ENCODE data around the gene FLT1.

The FLT1 gene

GRCh38 chr13:28526876-28527275, 31.9 kb upstream of the FLT1 start:
- no peak for DNase-seq (ENCODE audit: low spot score)

- no peak for DNase-seq (ENCODE audit: low spot score)
Measured at GRCh38 chr13:28522871-28523270, 27.9 kb upstream of the FLT1 start.

GRCh38 chr13:28513745-28514144, 18.8 kb upstream of the FLT1 start:
- DNase-seq (ENCODE audit: low spot score) = no peak

- DNase-seq (ENCODE audit: low spot score) = no peak
Measured at GRCh38 chr13:28510542-28510941, 15.6 kb upstream of the FLT1 start.

- no peak for DNase-seq (ENCODE audit: low spot score)
Measured at GRCh38 chr13:28510066-28510465, 15.1 kb upstream of the FLT1 start.

GRCh38 chr13:28505543-28506135, 10.7 kb upstream of the FLT1 start:
- DNase-seq (ENCODE audit: low spot score) = no peak

GRCh38 chr13:28503182-28503967, 8.4 kb upstream of the FLT1 start:
- DNase-seq (ENCODE audit: low spot score) = no peak

GRCh38 chr13:28501547-28501946, 6.6 kb upstream of the FLT1 start:
- DNase-seq (ENCODE audit: low spot score) = no peak

- no peak for DNase-seq (ENCODE audit: low spot score)
Measured at GRCh38 chr13:28499609-28500008, 4.7 kb upstream of the FLT1 start.

GRCh38 chr13:28498481-28499115, 3.7 kb upstream of the FLT1 start:
- no peak for DNase-seq (ENCODE audit: low spot score)

- no peak for DNase-seq (ENCODE audit: low spot score)
Measured at GRCh38 chr13:28497143-28497876, 2.4 kb upstream of the FLT1 start.

GRCh38 chr13:28496188-28496564, 1.2 kb upstream of the FLT1 start:
- no peak for DNase-seq (ENCODE audit: low spot score)

- DNase-seq (ENCODE audit: low spot score) = no peak
Measured at GRCh38 chr13:28495538-28496187, 735 bp upstream of the FLT1 start.

- no peak for DNase-seq (ENCODE audit: low spot score)
Measured at GRCh38 chr13:28494504-28494777, 487 bp downstream of the FLT1 start.

- no peak for DNase-seq (ENCODE audit: low spot score)
Measured at GRCh38 chr13:28493740-28494503, 1.0 kb downstream of the FLT1 start.

- DNase-seq (ENCODE audit: low spot score) = no peak
Measured at GRCh38 chr13:28492569-28493367, 2.2 kb downstream of the FLT1 start.

GRCh38 chr13:28490061-28490460, 4.9 kb downstream of the FLT1 start:
- DNase-seq (ENCODE audit: low spot score) = no peak

- no peak for DNase-seq (ENCODE audit: low spot score)
Measured at GRCh38 chr13:28489524-28489931, 5.4 kb downstream of the FLT1 start.

GRCh38 chr13:28488376-28489005, 6.4 kb downstream of the FLT1 start:
- no peak for DNase-seq (ENCODE audit: low spot score)

- DNase-seq (ENCODE audit: low spot score) = no peak
Measured at GRCh38 chr13:28485996-28486543, 8.9 kb downstream of the FLT1 start.
